NCI-H2171 (cell line): ENCODE results near the gene ABCB10.
A peak's percentile ranks its signal among the peaks of the same experiment; 100 is the strongest.
"Not testable (repeated sequence)": the region's sequence is repeated elsewhere in the genome, so short reads cannot be mapped to it uniquely, and the experiment has no call there.

ENCODE experiments used
- DNase-seq: peaks from one replicate; lab custom pipeline; 2025; lab: John Stamatoyannopoulos, UW

ABCB10 gene

DNA sequence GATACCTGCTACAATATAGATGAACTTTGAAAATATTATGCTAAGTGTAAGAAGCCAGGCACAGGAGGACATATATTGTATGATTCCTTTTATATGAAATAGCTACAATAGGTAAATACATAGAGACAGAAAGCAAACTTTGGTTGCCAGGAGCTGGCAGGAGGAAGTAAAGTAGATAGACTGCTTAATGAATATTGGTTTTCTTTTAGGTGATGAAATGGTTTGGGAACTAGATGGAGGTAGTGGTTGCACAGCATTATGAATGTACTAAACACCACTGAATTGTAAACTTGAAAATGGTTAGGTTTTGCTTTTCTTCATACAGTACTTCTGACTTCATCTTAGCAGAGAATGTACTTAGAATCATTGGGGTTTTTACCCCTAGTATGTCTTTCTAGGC, 21.5 kb downstream of the ABCB10 start:
- DNase-seq = no peak

DNA sequence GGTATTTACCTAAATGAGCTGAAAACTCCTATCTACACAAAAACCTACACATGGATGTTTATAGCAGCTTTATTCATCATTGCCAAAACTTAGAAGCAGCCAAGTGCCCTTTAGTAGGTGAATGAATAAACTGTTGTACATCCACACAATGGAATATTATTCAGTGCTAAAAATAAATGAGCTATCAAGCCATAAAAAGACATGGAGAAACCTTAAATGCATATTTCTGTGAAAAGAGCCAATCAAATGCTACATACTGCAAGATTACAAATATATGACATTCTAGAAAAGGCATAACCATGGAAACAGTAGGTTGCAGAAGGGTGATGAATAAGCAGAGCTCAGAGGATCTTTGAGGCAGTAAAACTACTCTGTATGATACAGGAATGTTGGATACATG, 23.3 kb downstream of the ABCB10 start:
- no peak for DNase-seq

DNA sequence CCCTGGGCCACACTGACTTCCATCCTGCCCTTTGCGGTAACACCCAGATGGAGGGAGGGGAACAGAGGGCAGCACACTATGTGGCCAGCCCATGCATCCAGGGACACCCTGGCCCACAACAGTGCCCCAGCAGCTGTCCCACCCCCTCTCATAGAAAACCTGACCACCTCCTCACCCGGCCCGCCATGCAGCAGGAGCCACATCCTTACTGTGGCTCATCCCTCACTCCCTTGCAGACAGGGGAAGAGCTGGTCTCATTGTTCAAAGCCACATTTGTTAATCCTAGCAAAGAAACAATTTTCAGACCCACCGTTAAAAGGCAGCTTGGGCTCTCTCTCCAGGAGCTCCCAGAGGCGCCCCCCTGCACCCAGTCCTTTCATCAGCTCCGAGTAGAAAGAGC, 27.2 kb downstream of the ABCB10 start:
- DNase-seq = no peak

DNA sequence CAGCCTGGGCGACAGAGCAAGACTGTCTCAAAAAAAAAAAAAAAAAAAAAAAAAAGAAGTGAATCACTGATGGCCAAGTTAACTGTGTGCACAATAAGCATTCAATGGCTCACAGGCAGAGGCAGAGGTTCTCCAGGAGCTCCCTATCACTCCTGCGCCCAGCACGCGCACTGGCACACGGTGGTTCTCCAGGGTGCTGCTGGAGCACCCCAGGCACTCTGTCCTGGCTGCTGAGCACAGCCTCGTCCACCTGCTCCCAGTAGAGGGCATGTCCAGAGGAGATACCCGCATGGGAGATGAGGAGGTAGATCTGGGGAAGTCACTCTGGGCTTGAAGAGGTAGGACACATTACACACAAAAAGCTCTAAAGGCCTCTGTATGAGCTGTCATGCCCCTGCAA, 28.9 kb downstream of the ABCB10 start:
- no peak for DNase-seq

DNA sequence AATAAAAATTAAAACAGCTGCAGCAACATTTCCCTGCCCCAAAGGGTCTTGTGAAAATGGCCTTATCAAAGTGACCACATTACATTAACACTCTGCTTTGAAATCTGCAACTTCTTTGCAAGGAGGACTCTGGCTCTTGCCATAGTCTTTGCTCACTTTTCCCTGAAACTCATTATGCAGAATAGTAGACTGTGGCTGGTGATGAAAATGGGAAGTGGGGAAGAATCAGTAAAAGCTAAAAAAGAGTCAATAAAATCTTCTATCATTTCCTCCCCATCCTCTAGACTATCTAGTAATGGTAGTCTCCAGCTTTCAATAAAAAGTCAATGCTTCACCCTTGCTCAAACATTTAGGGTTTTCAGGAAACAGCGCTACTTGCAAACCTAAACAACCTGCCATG, 31.8 kb downstream of the ABCB10 start:
- no peak for DNase-seq

DNA sequence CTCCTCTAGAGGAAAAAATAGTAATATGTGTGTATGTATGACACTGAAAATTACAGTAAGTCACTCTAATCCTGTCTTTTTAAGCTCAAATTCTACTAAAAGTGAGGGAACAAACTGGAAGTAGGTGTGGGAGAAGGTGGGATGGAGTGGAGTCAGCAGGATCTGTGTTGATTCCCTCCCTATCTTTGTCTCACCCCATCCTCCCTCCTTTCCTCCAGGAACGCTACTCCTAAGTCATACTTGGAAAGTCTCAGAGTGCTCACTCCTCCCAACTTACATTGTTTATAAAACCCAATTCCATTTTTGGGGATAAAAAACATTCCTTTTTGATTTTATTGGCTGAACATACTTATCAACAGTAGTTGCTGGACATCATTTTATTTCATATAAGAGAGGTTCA, 35.5 kb downstream of the ABCB10 start:
- no peak for DNase-seq

DNA sequence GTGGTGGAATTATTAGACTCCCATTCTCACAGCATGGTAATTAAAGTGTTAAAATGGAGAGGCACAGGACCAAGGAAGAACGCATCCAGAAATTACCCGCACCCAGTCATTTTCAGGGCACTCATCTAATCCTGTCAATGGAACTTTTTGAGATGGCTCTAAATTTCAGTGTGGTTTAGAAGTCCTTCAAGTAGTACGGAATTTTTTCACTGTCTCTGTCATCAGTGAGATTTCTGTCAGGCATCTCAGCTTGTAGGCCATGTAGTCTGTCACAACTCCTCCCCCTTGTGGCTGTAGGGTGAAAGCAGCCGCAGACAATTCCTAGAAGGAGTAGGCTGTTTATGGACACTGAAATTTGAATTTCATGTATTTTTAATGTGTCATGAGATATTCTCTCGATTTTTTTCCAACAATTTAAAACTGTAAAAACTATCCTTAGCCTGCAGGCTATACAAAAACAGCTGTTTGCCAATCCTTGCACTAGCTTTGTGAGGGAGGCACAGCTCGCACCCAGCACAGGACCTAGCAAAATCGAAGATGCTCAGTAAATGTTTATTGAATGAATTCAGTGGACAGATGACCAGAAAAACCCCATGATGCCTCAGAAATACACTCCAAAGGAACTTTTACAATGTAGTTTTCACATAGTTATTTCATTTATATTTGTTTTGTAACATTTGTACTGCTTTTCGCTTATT, 43.8 kb downstream of the ABCB10 start:
- DNase-seq = peak; percentile 44

DNA sequence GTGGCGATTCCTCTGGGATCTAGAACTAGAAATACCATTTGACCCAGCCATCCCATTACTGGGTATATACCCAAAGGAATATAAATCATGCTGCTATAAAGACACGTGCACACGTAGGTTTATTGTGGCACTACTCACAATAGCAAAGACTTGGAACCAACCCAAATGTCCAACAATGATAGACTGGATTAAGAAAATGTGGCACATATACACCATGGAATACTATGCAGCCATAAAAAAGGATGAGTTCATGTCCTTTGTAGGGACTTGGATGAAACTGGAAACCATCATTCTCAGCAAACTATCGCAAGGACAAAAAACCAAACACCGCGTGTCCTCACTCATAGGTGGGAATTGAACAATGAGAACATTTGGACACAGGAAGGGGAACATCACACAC, 46.9 kb downstream of the ABCB10 start:
- not testable (repeated sequence) for DNase-seq

DNA sequence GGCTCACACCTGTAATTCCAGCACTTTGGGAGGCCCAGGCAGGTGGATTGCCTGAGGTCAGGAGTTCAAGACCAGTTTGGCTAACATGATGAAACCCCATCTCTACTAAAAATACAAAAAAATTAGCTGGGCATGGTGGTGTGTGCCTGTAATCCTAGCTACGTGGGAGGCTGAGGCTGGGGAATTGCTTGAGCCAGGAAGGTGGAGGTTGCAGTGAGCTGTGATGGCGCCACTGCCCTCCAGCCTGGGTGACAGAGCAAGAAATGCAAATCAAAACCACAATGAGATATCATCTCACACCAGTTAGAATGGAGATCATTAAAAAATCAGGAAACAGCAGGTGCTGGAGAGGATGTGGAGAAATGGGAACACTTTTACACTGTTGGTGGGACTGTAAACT, 47.3 kb downstream of the ABCB10 start:
- not testable (repeated sequence) for DNase-seq

DNA sequence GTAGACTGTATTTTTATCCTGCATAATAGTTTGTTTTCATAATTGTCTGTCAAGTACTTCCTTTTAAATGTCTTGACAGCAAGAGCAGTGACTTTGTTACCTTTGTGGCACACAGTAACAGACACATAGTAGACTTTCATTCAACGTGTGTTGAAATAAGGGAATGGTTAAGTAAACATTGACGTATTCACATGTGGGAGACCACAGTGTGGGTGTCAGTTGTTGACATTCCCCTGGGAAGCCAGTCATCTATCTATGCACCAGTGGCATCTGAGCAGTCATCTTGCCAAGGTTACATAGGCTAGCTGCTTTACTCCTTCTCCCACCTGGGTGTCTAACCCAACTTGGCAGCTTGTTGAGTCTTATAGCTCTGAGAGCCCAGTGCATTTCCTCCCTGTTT, 48.9 kb downstream of the ABCB10 start:
- no peak for DNase-seq

DNA sequence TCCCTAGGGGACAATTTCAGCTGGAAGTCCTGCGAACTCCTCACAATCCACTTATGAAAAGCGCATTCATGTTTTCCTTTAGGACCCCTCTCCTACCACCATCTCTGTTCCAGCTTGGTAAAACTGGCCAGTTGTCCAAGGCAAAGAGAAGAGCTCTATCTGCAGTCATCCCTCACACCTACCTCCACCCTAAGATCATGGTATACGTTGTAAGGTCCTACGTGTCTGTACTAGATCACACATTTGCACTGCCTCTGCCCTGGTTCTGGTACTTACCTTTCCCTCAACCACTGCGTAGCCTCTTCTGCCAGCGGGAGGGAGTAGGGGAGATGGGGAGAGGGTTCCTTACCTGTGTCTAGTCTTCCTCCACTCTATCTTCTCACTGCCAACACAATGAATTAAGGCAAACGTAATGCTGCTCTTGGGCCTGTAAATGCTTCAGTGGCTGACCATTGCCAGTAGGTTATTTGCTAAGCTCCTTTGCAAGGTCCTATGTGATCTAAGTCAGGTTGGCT, 49.6 kb downstream of the ABCB10 start:
- no peak for DNase-seq

DNA sequence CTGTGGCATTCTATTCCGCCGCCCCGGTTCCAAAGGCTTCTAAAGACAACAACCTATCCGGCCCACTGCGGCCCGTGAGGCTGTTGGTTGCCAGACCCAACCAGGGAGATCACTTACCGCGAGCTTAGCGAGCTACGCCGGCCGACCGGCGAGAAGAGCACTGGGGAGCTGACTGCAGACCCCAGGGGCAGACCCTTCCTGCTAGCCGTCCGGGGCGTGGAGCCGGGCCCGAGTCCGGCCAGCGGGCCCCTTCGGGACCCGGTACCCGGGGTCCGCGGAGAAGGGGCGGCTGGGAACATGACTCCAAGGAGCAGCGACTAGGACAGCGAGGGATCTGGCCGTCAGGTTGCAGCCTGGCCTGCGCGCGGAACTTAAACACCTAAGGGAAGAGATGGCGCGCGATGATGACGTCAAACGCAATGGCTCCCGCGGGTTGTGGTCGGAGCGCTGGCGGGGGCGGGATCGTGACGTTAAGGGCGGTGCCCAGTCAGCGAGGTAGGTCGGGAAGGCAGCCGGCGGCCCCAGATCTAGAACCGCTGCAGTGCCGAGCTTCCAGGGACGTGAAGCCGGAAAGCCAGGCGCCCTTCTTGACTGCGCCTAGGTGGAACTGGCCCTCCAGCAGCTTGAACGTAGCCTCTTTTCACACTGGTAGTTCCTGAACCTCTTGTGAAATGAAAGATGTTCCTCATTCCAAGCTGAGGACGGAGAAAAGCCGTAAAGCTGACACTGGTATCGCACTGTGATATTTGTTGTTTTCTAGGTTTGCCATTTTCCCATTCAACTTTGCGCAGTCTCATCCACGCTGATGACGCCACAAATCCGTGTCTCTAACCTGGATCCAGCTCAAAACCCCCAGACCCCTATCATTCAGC, 50.3 kb downstream of the ABCB10 start, which contains the start of gene NUP133:
Gene NUP133, minus strand, starts transcription at position 391 of the 872 bp plus-strand sequence. Its CDS starts 92 bp downstream, at position 299.
- peak; percentile 97 for DNase-seq

DNA sequence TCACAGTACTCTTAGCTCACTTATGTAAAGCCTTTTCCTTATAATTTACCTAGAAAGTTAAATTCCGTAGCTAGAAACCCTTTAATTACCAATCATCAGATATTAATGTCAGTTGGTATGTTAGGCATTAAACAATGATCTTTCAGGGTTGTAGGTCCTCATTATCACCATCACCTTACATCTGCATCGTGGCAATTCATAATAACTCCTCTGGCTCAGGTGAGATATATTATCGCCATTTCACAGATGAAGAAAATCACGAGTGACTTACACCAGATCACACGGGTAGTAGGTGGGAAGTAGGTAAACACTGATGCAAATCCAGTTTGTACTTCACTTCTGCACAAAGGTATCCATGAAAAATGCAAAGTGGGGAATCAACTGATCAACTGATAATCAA, 51.0 kb downstream of the ABCB10 start:
- DNase-seq = no peak

DNA sequence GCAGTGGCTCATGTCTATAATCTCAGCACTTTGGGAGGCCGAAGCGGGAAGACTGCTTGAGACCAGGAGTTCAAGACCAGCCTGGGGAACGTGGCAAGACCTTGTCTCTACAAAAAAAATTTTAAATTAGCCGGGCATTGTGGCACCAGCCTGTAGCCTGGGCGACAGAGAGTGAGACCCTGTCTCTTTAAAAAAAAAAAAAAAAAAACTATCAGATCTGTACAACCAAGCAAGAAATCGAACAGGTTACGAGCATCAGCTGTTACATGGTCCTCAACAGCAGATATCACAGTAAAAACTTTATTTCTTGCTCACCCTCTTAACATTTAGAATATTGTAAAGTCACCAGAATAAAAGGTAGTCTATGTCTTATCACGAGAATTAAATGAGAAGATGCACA, 51.9 kb downstream of the ABCB10 start:
- DNase-seq = no peak

DNA sequence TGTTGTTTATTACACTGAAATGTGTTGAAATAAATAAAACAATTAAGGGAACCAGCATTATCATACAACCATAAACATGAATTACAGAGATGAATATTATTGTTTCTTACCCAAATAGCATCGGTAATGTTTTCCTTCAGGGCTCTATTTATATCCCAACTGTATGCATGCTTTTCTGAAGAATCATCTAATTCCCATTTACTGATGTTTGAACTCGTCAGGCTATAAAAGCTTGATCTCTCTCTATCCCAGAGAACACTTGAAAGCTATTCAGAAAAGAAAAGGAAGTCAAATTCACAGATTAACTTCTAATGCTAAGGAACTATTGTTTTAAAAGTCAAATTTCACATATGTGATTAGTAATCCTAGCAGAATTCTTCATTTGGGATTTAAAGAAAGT, 62.7 kb downstream of the ABCB10 start:
- DNase-seq = no peak

DNA sequence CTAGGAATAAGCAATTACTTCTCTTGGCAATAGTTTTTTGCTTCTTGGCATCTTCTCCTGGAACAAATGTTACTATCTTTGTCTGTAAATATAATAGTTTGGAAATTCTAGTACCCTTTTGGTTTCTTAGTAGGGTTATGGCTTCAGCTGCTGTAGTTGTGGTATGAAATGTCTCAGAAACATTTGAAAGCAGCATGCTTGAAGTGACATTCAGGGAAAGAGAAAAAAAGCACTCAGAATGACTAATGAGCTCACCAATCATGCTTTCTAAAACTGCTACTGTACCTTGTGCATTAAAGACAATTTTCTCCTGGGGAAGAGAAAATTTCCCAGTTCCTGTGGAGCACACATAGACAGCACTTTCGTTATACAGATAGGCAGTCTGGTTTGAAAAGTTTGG, 71.3 kb downstream of the ABCB10 start:
- DNase-seq = no peak

DNA sequence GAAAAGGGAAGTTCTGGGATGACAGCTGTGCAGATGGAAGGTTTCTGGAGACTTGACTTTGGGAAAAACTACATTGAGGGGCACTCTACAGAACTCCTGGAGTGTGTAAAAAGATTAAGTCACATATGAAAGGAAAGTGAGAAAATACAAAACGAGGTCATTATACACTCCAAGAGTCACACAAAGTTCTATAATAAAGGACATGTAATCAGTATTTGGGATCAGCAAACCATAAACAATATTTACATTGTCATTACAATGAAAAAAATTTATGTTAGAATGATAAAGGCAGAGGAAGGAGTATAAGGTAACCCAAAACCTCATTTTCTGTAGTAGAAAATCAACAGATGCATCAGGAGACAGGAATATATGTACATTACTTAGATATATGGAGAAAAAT, 73.2 kb downstream of the ABCB10 start:
- DNase-seq = no peak

DNA sequence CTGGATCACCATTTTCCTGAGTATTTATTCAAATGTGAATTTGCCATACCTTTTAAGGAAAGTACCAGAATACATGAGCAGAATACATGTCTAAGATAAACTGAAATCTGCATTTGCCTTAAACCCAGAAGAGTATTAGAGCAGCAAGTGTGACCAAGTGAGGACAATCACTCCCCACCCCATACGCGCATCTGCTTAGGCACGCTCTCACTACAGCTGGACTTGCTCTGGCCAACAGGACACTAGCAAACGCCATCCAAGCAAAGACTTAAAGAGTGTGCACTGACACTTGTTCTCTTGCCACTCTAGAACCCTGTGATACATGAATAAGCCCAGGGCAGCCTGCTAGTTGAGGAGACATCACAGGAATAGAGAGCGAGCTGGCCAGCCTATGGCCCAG, 76.0 kb downstream of the ABCB10 start:
- DNase-seq = no peak

DNA sequence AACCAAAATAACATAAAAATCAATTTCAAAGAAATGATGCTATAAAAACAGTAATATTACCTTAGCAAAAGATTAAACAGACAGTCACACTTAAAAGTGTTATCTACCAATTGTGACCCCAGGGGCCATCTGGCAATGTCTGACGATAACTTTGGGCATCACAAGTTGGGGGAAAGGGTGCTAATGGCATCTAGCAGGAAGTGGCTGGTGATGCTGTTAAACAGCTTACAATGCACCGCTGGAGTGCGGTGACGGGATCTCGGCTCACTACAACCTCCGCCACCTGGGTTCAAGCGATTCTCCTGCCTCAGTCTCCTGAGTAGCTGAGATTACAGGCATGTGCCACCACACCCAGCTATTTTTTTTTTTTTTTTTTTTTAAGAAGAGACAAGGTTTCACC, 78.0 kb downstream of the ABCB10 start:
- DNase-seq = no peak

DNA sequence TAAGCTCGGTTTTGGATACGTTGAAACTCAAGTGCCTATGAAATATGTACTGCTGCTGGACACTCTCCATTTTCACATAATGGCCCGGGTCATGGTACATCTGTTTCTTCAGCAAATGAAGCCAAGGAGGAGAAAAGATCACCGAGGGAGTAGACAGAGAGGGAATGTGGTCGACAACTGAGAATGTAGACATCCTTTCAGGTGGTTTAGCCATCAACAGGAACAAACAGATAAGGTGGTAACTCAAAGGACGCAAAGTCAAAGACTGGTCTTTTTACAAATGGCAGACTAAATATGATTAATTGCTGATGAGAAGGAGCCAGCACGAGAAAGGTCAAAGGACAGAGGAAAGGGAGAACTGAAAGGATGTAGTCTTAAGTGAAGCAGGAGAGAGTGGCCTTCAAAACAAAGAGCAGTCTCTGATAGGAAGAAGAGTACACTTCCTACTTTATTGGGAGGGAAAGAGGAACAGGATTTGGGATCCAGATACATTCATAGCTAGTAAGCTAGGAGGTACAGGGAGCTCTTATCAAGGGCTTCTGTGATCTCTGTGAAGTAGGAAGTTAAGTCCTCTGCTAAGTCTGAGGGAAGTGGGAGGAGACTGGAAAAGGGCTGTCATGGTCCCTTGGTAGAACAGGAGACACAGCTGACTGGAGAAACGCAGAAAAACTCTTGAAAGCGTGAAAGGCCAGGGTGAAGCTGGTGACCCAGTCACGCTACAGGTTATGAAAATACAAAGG, 78.7 kb downstream of the ABCB10 start:
- DNase-seq = no peak

DNA sequence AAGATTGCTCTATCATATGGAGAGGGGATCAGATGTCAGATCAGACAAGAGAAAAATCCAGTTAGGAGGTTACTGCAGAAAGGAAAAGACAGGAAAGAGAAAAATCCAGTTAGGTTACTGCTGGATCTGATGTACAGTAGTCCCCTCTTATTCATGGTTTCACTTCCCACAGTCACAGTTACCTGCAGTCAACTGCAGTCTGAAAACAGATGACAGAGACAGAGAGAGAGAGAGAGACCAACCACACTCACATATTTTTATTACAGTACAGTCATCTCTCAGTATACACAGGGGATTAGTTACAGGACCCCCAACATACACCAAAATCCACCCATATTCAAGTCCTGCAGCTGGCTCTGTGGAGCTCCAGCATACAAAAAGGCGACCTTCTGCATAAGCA, 79.7 kb downstream of the ABCB10 start:
- DNase-seq = no peak

DNA sequence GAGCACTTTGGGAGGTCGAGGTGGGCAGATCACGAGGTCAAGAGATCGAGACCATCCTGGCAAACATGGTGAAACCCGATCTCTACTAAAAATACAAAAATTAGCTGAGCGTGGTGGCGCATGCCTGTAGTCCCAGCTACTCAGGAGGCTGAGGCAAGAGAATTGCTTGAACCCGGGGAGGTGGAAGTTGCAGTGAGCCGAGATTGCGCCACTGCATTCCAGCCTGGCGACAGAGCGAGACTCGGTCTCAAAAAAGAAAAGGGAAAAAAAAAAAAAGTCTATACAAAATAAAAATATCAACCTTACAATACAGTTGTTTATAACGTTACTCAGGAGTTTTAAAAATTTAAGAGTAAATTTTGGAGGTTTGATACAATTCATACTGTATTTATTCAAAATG, 82.6 kb downstream of the ABCB10 start:
- not testable (repeated sequence) for DNase-seq

DNA sequence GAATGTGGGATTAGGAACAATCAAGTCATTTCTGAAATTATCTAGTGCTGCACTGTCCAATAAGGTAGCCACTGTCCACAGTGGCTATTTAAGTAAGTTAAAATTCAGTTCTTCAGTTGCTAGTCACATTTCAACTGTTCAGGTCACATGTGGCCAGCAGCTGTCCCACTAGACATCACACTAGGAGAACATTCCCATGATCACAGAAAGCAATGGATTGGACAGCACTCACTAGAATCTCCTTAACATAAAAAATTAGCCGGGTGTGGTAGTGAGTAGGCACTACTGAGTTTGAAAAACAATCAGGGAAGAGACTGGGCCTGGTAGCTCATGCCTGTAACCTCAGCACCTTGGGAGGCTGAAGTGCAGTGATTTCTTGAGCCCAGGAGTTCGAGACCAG, 84.0 kb downstream of the ABCB10 start:
- no peak for DNase-seq
